ENCODE data around the gene ADAMTS16.

ADAMTS16 gene

DNA sequence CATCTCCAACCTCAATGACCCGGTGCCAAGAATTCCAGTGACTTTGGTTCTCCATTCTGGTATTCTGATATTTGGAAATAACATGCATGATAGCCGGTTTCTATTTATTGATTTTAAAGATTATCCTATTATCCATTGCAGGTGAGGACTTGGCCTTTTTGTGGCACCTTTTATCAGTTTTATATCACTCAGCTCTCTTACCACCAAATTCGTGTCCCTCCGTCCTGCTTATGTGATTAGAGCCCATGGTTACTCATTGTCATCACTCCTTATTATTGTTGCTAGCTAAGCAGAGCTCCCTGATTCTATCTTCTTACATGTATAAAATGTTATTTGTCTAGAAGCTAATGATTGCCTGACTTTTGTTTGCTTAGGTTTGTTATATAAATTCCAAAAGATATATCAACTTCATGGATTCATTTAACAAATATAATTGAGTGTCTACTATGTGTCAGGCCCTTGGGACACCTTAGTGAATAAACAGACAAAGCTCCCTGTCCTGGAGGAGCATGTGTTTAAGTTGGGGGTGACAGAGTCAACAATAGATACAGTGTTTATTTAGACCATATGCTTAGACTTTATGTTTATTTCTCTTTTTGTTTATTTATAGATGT, 138.2 kb downstream of the ADAMTS16 start:
- no peak for DNase-seq (ENCODE audit: low spot score)
- no peaks in the 10 kb centered on the region for H3K9me3 Mint-ChIP-seq
- no peak overlapping the region for H3K4me3 Mint-ChIP-seq
- H3K27me3 Mint-ChIP-seq (ENCODE audit: low read depth) = no peaks in the 10 kb centered on the region
- H3K27ac Mint-ChIP-seq = no peak overlapping the region
- H3K36me3 Mint-ChIP-seq (ENCODE audit: low read depth) = no peaks in the 10 kb centered on the region
- no peaks in the 10 kb centered on the region for H3K4me1 Mint-ChIP-seq (ENCODE audit: low read depth)

DNA sequence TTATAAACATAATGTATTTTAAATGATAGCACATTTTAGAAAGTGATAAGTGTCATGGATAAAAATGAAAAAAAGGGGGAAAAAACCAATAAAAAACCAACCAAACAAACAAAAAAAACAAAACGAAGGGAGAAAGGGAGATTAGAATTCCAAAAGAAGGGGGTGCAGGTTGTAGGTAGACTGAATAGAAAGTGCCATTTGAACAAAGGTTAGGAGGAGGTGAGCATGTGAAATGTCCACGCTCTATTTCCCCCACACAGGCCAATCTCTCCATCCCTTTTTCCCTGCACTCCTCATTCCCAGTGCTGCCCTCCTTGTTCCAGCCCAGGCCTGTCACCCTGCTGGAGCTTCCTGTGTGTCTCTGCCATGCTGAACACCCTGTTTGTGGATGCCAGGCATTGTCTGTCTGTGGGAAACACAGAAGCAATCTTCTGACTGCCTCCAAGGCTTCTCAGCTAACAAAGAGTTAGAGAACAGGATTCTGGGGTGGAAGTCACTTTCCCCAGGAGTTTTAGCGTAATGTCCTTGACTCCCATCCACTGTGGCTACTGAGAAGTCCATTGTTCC, 138.8 kb downstream of the ADAMTS16 start:
- Mint-ChIP-seq H3K4me3 (no peak overlapping the region), H3K27me3 (ENCODE audit: low read depth) (no peaks in the 10 kb centered on the region), H3K36me3 (ENCODE audit: low read depth) (no peaks in the 10 kb centered on the region), H3K4me1 (ENCODE audit: low read depth) (no peaks in the 10 kb centered on the region), H3K27ac (no peak overlapping the region), H3K9me3 (no peaks in the 10 kb centered on the region)
- DNase-seq (ENCODE audit: low spot score) = no peak

DNA sequence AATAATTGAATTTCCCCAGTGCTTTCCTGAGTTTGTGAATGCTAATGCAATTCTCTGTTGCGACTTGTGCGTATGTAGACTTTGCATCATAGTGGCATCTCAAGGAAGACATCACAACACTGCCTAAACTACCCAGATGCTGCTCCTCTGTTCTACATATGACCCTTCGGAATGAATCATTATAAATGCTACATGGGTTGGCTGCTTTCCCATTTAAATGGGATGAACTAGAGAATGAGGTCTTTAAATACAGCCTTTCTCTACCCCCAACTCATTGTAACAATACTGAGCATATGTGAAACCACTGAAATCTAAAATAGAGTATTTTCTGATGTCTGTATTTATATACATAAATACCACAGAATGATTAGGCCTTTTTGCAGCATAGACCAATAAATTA, 145.8 kb downstream of the ADAMTS16 start:
- Mint-ChIP-seq H3K36me3 (ENCODE audit: low read depth) (no peaks in the 10 kb centered on the region), H3K9me3 (peaks cover 4% of the 10 kb centered on the region), H3K27ac (no peak overlapping the region), H3K4me3 (no peak overlapping the region), H3K27me3 (ENCODE audit: low read depth) (no peaks in the 10 kb centered on the region), H3K4me1 (ENCODE audit: low read depth) (no peaks in the 10 kb centered on the region)
- no peak for DNase-seq (ENCODE audit: low spot score)

DNA sequence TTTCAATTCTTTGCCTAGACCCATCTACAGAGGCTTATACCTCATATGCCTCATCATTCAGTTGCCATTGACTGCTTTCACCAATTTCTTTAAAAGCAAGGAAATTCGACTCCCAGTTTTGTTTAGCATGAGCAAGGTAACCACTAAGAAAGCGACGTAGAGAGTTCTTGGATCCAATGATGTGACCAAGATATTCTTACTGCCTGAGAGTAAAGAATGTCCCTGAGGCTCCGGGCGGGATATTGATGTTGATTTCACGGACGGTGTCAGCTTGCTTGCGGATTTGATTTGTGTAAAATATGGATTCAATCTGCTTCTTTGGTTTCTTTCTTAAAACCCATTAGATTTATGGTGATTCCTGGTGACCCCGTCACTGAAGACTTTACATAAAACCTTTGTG, 147.3 kb downstream of the ADAMTS16 start:
- no peak overlapping the region for H3K27ac Mint-ChIP-seq
- no peak for DNase-seq (ENCODE audit: low spot score)
- H3K4me1 Mint-ChIP-seq (ENCODE audit: low read depth) = no peaks in the 10 kb centered on the region
- H3K4me3 Mint-ChIP-seq = no peak overlapping the region
- H3K27me3 Mint-ChIP-seq (ENCODE audit: low read depth) = no peaks in the 10 kb centered on the region
- H3K9me3 Mint-ChIP-seq = peaks cover 4% of the 10 kb centered on the region
- no peaks in the 10 kb centered on the region for H3K36me3 Mint-ChIP-seq (ENCODE audit: low read depth)

DNA sequence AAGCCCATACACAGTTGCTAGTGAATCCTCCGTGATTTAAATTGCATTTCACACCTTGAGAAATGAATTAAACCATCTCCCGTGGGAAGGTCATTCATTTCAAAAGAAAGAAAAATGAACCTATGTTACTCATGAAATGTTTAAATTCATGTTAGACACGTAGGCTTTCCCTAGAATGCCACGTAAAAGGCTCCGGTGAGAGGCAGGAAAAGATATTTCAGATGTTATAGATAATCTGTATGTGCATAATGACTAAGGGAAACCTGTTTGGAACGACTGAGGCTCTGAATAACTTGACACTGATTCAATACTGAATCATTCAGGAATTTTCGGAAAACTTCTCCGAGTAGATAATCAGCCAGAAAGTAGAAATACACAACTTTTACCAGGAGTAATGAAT, 148.1 kb downstream of the ADAMTS16 start:
- H3K27me3 Mint-ChIP-seq (ENCODE audit: low read depth) = no peaks in the 10 kb centered on the region
- H3K27ac Mint-ChIP-seq = no peak overlapping the region
- no peaks in the 10 kb centered on the region for H3K4me1 Mint-ChIP-seq (ENCODE audit: low read depth)
- H3K9me3 Mint-ChIP-seq = peaks cover 4% of the 10 kb centered on the region
- H3K4me3 Mint-ChIP-seq = no peak overlapping the region
- DNase-seq (ENCODE audit: low spot score) = no peak
- H3K36me3 Mint-ChIP-seq (ENCODE audit: low read depth) = no peaks in the 10 kb centered on the region

DNA sequence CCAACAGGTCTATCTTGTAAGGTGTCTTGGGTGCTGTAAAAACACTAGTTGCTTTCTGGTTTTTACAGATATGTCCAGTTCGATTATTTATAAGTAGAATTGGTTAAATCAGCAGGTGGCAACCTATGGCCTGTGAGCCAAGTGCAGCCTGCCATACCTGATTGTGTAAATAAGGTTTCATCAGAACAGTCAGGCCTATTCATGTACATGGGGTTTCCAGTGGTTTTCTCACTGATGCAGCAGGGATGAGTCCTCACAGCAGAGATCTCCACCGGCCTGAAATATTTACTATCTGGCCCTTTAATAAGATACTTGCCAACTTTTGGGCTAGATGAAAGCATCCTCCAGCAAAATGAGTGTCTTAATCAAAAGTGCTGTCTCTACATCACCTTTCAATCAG, 149.4 kb downstream of the ADAMTS16 start:
- Mint-ChIP-seq H3K4me3 (no peak overlapping the region), H3K27ac (no peak overlapping the region), H3K9me3 (no peaks in the 10 kb centered on the region), H3K27me3 (ENCODE audit: low read depth) (no peaks in the 10 kb centered on the region), H3K36me3 (ENCODE audit: low read depth) (no peaks in the 10 kb centered on the region), H3K4me1 (ENCODE audit: low read depth) (no peaks in the 10 kb centered on the region)
- no peak for DNase-seq (ENCODE audit: low spot score)

DNA sequence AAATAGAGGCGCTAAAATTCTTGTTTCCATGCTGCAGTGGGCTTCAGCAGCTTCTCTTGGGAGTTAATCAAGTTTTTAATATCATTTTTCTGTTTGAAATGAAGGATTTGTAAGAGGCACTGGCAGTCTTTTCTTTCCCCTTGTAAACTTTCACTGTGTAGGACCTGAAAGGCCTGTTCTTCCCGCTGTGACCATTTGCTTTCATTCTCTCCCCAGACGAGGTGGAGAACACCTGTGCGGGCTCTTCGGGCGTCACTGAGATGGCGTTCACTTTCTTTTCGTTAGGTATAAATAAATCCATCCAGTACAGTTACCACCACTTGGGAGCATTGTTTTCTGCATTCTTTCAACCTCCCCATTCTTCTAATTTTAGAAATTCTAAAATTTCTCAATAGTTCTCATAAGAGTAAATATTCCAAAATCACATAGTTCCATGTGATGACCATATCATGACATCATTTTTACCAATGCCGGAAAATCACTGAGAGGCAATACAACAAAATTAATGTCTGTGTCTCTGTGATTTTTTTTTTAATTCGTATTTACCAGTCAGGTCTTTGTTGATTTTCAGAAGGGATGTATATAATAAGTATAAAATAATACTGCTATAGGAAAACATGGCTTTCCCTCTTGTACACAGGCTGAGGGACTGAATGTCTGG, 150.7 kb downstream of the ADAMTS16 start:
- Mint-ChIP-seq H3K9me3 (no peaks in the 10 kb centered on the region), H3K27me3 (ENCODE audit: low read depth) (no peaks in the 10 kb centered on the region), H3K4me3 (no peak overlapping the region), H3K36me3 (ENCODE audit: low read depth) (no peaks in the 10 kb centered on the region), H3K4me1 (ENCODE audit: low read depth) (no peaks in the 10 kb centered on the region), H3K27ac (no peak overlapping the region)
- DNase-seq (ENCODE audit: low spot score) = no peak

DNA sequence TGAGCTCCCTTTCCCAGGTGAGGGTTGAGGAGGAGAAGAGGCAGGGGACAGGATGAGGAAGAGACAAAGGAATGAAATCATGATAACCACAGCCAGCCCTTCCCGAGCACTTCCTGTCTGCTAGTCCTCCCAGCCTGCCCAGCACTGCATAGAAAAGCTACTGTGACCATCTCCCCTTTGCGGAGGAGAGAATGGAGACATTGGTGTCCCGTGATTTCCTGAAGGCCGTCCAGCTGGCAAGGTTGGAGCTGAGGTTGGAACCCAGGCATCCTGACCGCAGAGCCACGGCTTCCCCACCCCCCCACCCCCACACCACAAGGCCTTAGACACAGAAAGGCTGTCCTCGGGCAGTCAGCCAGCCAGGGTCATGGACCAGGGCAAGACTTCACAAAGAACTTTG, 151.2 kb downstream of the ADAMTS16 start:
- no peaks in the 10 kb centered on the region for H3K9me3 Mint-ChIP-seq
- H3K4me1 Mint-ChIP-seq (ENCODE audit: low read depth) = no peaks in the 10 kb centered on the region
- no peak overlapping the region for H3K27ac Mint-ChIP-seq
- H3K36me3 Mint-ChIP-seq (ENCODE audit: low read depth) = no peaks in the 10 kb centered on the region
- H3K27me3 Mint-ChIP-seq (ENCODE audit: low read depth) = no peaks in the 10 kb centered on the region
- DNase-seq (ENCODE audit: low spot score) = no peak
- H3K4me3 Mint-ChIP-seq = no peak overlapping the region

DNA sequence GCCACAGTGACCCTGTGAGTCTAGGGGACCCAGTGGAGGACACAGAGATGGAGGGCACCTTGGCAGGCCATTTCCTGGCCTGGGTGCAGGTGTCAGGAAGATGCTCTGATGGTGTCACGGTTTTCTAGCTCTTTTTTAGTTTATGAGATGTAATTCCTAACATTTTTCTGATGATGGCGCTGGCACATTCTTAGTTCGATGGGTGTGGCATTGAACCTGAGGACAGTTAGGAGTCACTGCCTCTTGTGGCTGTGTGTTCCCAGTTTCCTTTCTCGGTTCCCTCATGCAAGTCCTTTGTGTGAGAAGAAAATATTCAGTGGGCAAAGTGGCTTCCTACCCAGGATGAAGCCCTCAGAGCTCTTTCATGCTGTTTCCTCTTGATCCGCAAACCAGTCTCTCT, 152.9 kb downstream of the ADAMTS16 start:
- Mint-ChIP-seq H3K27ac (no peak overlapping the region), H3K4me3 (no peak overlapping the region), H3K4me1 (ENCODE audit: low read depth) (no peaks in the 10 kb centered on the region), H3K27me3 (ENCODE audit: low read depth) (no peaks in the 10 kb centered on the region), H3K9me3 (no peaks in the 10 kb centered on the region), H3K36me3 (ENCODE audit: low read depth) (no peaks in the 10 kb centered on the region)
- no peak for DNase-seq (ENCODE audit: low spot score)

DNA sequence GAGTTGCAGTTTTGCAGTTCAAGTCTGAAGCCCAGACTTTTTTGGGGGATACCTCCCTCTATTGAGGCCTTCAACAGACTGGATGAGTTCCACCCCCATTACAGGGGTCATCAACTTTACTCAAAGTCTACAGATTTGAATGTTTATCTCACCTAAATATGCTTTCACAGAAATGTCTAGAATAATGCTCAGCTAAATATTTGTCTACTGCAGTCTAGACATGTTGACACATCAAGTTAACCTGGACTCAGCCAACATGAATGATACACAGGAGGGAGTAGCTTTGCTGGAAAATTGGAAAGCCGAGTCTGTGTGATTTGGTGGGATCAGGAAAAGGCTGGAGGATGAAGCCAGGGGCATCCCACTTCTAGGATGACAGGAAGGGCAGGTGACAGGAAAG, 154.3 kb downstream of the ADAMTS16 start:
- Mint-ChIP-seq H3K9me3 (no peaks in the 10 kb centered on the region), H3K36me3 (ENCODE audit: low read depth) (no peaks in the 10 kb centered on the region)

DNA sequence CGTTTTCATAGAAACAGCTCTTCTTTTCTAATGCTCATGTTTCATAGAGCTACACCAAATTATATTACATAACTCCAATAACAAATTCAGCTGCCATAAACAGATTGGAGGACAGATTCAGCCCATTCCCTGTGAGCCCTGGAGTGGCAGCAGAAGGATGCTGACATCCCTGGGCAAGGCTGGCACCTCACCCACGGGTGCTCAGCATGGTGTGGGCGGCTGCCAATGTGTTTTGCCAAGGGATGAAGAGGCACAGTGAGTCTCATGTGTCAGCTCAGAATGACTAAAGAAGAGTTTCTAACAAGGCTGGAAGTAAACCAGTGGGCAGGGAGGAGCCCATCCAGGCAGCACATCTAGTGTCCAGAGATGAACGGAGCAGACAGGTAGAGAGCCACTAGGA, 155.2 kb downstream of the ADAMTS16 start:
- Mint-ChIP-seq H3K4me1 (ENCODE audit: low read depth) (no peaks in the 10 kb centered on the region), H3K36me3 (ENCODE audit: low read depth) (no peaks in the 10 kb centered on the region), H3K9me3 (peaks cover 4% of the 10 kb centered on the region), H3K27ac (no peak overlapping the region), H3K4me3 (no peak overlapping the region), H3K27me3 (ENCODE audit: low read depth) (no peaks in the 10 kb centered on the region)
- DNase-seq (ENCODE audit: low spot score) = no peak

More for the DNA sequence above, 154.3 kb downstream of the ADAMTS16 start:
- DNase-seq (ENCODE audit: low spot score) = no peak
- H3K27ac Mint-ChIP-seq = no peak overlapping the region
- no peaks in the 10 kb centered on the region for H3K4me1 Mint-ChIP-seq (ENCODE audit: low read depth)
- no peak overlapping the region for H3K4me3 Mint-ChIP-seq
- H3K27me3 Mint-ChIP-seq (ENCODE audit: low read depth) = no peaks in the 10 kb centered on the region

DNA sequence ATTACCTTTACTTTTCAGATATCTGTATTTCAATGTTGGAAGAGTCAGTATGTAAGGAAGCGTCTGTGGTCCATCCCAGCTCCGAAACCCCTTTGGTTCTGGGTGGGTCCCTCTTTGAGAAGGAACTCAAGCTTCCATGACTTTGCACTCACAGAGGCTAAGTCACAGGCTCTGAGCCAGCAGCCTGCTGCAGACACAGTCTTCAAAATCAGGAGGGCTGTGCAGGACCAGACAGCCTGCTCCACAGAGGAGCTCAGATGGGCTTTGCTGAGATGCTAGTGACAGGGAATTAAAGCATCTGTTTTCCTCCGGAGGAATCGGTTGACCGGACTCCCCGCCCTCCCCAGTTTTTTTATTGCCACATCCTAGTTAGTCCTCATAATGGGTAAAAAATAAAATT, 155.9 kb downstream of the ADAMTS16 start:
- Mint-ChIP-seq H3K36me3 (ENCODE audit: low read depth) (no peaks in the 10 kb centered on the region), H3K27me3 (ENCODE audit: low read depth) (no peaks in the 10 kb centered on the region), H3K9me3 (peaks cover 6% of the 10 kb centered on the region), H3K4me3 (no peak overlapping the region), H3K27ac (no peak overlapping the region), H3K4me1 (ENCODE audit: low read depth) (no peaks in the 10 kb centered on the region)
- no peak for DNase-seq (ENCODE audit: low spot score)

DNA sequence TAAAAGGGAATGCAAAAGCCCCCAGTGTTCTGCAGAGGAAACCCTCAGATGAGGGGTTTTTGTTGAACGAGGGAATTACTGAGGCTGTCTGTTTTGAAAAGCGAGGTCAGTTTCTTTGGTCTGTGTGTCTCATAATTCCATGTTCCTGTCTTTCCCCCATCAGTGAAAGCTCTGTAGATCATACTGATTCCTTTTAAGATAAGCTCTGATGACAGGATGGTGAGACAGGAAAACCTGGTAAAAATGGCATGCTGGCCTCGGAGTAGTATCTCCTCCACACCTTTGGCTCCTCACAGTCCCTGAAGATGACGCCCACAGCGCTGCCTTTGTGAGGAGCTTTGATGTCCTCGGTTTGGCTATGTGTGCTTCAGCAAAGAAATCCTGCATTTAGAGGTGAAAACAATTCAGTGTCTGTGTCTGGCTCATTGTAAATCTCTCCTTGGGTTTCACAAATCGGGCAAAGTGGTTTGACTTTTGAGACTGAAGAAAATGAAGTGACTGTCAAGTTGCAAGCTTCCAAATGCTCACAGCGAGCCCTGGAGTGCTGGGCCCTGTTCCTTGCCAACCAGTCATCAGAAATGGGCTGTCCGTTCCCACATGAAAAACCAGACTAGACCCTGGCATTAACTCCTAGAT, 157.4 kb downstream of the ADAMTS16 start:
- Mint-ChIP-seq H3K9me3 (peaks cover 16% of the 10 kb centered on the region), H3K27ac (no peak overlapping the region), H3K27me3 (ENCODE audit: low read depth) (no peaks in the 10 kb centered on the region), H3K4me3 (no peak overlapping the region), H3K4me1 (ENCODE audit: low read depth) (no peaks in the 10 kb centered on the region), H3K36me3 (ENCODE audit: low read depth) (no peaks in the 10 kb centered on the region)
- no peak for DNase-seq (ENCODE audit: low spot score)

DNA sequence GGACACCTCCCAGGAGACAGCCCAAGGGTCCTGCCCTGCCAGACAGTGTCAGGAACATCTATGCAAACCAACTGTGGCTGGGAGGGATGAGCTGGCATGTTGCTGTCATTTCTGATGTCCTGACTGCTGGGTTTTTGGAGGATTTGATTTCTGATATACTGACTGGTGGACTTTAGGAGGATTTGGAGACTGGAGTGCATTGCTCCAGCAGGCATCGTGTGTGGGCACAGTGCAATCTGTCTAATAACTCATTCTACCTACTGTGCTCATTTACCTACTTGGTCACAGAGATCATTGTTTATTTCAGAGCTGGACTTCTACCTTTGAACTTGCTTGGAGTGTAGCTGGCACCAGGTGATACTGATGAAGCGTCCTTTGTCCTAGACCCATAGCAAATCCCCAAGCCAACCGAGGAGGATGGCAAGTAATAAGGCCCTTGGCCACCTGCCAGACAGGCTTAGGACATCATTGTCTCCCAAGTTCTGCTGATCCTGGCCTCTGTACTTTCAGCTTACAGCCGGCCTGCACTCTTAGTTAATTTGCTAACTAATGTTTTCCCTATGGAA, 158.0 kb downstream of the ADAMTS16 start:
- Mint-ChIP-seq H3K4me1 (ENCODE audit: low read depth) (no peaks in the 10 kb centered on the region), H3K27ac (no peak overlapping the region), H3K36me3 (ENCODE audit: low read depth) (no peaks in the 10 kb centered on the region), H3K9me3 (peaks cover 16% of the 10 kb centered on the region), H3K27me3 (ENCODE audit: low read depth) (no peaks in the 10 kb centered on the region), H3K4me3 (no peak overlapping the region)
- no peak for DNase-seq (ENCODE audit: low spot score)

All from T-helper 2 cell treated with Interferon-gamma antibody and Interleukin-4, amounts not matched to agents 5 μg/mL and 100 μg/mL, for 36 hours (primary cell).